Mammary epithelial cell (primary cell): Measurements from ENCODE around the gene CMSS1.

Experiments
- CTCF ChIP-seq, 2 donors: IDR thresholded peaks in 1 of 2; conservative IDR thresholded peaks in 1 of 2; 2 replicates each; pipeline ENCODE4 v1.5.1; 2011 to 2012; ENCODE audit warnings: inconsistent platforms in 2 of 2, low read length in 2 of 2, mild to moderate bottlenecking in 2 of 2, control low read depth in 1 of 2, low read depth in 1 of 2; ENCODE audit not compliant: insufficient read depth in 1 of 2; ENCODE audit errors: extremely low read depth in 1 of 2
- EZH2 ChIP-seq: IDR thresholded peaks from 2 replicates; pipeline ENCODE4 v1.6.1; 2012; ENCODE audit warnings: low read length, inconsistent platforms, borderline replicate concordance

GRCh38 chr3:99929745-99930139 lies 112.1 kb downstream of the CMSS1 start:
- no peak for TF ChIP-seq EZH2
- TF ChIP-seq CTCF (conservative IDR thresholded peaks at IDR 0.05 in 1 of 2, IDR thresholded peaks at IDR 0.05 in 1 of 2; ENCODE audit: extremely low read depth in 1 of 2, insufficient read depth in 1 of 2, low read depth in 1 of 2, low read length in 2 of 2), result no peak
